ENCODE data around the gene CES5A.

DNA sequence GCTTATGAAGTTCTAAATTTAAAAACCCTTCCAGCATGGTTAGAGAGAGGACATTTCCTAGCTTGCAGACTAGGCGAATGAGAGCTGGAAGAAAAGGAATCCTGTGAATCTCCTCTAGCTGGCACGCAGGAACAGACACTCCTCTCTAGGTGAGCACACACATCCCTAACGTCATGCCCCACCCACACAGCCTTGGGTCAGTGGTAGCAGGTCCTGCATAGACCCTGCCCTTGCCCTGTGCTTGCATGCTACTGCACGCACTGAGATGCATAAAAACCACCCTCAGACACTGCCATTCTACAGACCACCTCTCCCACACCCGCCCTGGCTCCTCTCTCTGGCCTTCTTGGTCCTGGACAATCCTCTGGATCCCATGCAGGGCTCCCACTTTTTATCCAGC is 65.8 kb downstream of the CES5A start:
- no peak for TF ChIP-seq CTCF (IDR thresholded peaks at IDR 0.05; ENCODE audit: low read depth, low read length, poor library complexity, severe bottlenecking)
- no peak for TF ChIP-seq EZH2phosphoT487 (IDR thresholded peaks at IDR 0.05; ENCODE audit: borderline replicate concordance, low read length)

Measured in DOHH2 (cell line).